GM10248 (cell line): ENCODE measurements around the gene FBP2.

ENCODE experiments used
- CTCF ChIA-PET: fragments of 300-600 bp; sonication (Branson Sonifier 250); formaldehyde crosslinking; extraction: SDS; loops from one replicate; lab custom pipeline; 2021; ENCODE audit warnings: antibody characterized with exemption; lab: Yijun Ruan, JAX
- POLR2A ChIA-PET: fragments of 350-650 bp; sonication (Branson Sonifier 250); formaldehyde crosslinking; extraction: SDS; loops from one replicate; lab custom pipeline; 2020; ENCODE audit warnings: antibody characterized with exemption; lab: Yijun Ruan, JAX
- DNase-seq: peaks from one replicate; pipeline ENCODE4 v3.0.0; 2012; ENCODE audit errors: extremely low spot score
- CTCF ChIP-seq: IDR thresholded peaks from 2 replicates; pipeline ENCODE4 v1.5.1; 2012; ENCODE audit warnings: mild to moderate bottlenecking, low read depth; ENCODE audit errors: extremely low read depth, missing control alignments, control extremely low read depth

The FBP2 gene

GRCh38 chr9:94560237-94560636 lies 33.4 kb downstream of the FBP2 start:
- TF ChIP-seq CTCF = no peak
- ChIA-PET POLR2A (no interaction called here), CTCF (no interaction called here)
- DNase-seq = no peak

- POLR2A ChIA-PET = no interaction called here
- TF ChIP-seq CTCF = no peak
- CTCF ChIA-PET = no interaction called here
- DNase-seq = no peak
These were observed 36.2 kb downstream of the FBP2 start for GRCh38 chr9:94557376-94557775.

- POLR2A ChIA-PET = no interaction called here
- peak; percentile 21 for TF ChIP-seq CTCF
- CTCF ChIA-PET = interaction anchor here (0.7 to 1.7 kb wide), 11 partner anchors 8 to 70 kb away, joined by 3 to 8 read pairs (median 3); no protein-coding TSS in a partner anchor
- peak; percentile 52 for DNase-seq
These were observed 38.9 kb downstream of the FBP2 start, which contains the start of gene PCAT7 for GRCh38 chr9:94554439-94555331. Gene PCAT7 (plus strand): TSS chr9:94555083.

GRCh38 chr9:94554078-94554438 lies 39.6 kb downstream of the FBP2 start:
- CTCF ChIA-PET = interaction anchor here (0.9 to 1.7 kb wide), 9 partner anchors 9 to 70 kb away, joined by 3 to 8 read pairs (median 3); no protein-coding TSS in a partner anchor
- DNase-seq = no peak
- TF ChIP-seq CTCF = no peak
- POLR2A ChIA-PET = no interaction called here

- DNase-seq = no peak
- CTCF ChIA-PET = interaction anchor here (1.2 to 1.7 kb wide), 3 partner anchors 18 to 52 kb away, joined by 4 to 8 read pairs (median 6); no protein-coding TSS in a partner anchor
These were observed 40.3 kb downstream of the FBP2 start for GRCh38 chr9:94553029-94553938.

More at GRCh38 chr9:94553029-94553938, 40.3 kb downstream of the FBP2 start:
- peak; percentile 1 for TF ChIP-seq CTCF
- POLR2A ChIA-PET = no interaction called here
